IMR-90 (cell line): Measurements from ENCODE around the gene LDHD. TPM values are rescaled to one million over a fixed set of nuclear protein-coding genes. Genes with fewer than 3 reads are reported as not detected.

Experiments used
- ATAC-seq: fragments of 200-7000 bp; cut with Tn5 transposase; 2 replicates; pipeline ENCODE4 v1.9.1; 2020; ENCODE audit warnings: low read depth, mild to moderate bottlenecking, moderate library complexity
- BruUV-seq: library from RNA; stranded (reverse); fragments of 400-500 nt; replicated peaks from 2 replicates; lab custom pipeline; 2021; lab: Mats Ljungman, UMichigan
- CTCF ChIA-PET: fragments of 300-600 bp; formaldehyde crosslinking; extraction: SDS; loops from one replicate; lab custom pipeline; 2021; ENCODE audit warnings: antibody characterized with exemption; lab: Yijun Ruan, JAX
- POLR2A ChIA-PET: fragments of 300-600 bp; sonication (Branson Sonifier 250); formaldehyde crosslinking; loops from one replicate; lab custom pipeline; 2022; ENCODE audit warnings: antibody characterized with exemption; ENCODE audit not compliant: unreplicated experiment; lab: Charles Lee
- DNase-seq: peaks from one replicate; pipeline ENCODE4 v3.0.0; 2013
- H2AFZ ChIP-seq: replicated peaks from 2 replicates; pipeline ENCODE3; 2013; ENCODE audit warnings: low read length, mild to moderate bottlenecking; ENCODE audit not compliant: poor library complexity
- H2AK5ac ChIP-seq: 2 replicates; pipeline ENCODE4 v1.6.1; 2013; ENCODE audit warnings: low read depth, low read length, inconsistent platforms
- H2AK9ac ChIP-seq: replicated peaks from 2 replicates; pipeline ENCODE3; 2013; ENCODE audit warnings: mild to moderate bottlenecking, low read depth, low read length, moderate library complexity; ENCODE audit not compliant: poor library complexity
- H2BK120ac ChIP-seq: 2 replicates; pipeline ENCODE4 v1.6.1; 2013; ENCODE audit warnings: low read depth, low read length, inconsistent platforms
- H2BK15ac ChIP-seq: 3 replicates; pipeline ENCODE4 v1.6.1; 2013; ENCODE audit warnings: low read depth, low read length, inconsistent platforms
- H2BK20ac ChIP-seq: 2 replicates; pipeline ENCODE4 v1.6.1; 2013; ENCODE audit warnings: low read depth, mild to moderate bottlenecking, inconsistent platforms, low read length, moderate library complexity
- H2BK5ac ChIP-seq: 2 replicates; pipeline ENCODE4 v1.6.1; 2013; ENCODE audit warnings: mild to moderate bottlenecking, low read depth, low read length, inconsistent platforms; ENCODE audit not compliant: poor library complexity, severe bottlenecking
- H3K14ac ChIP-seq: replicated peaks from 2 replicates; pipeline ENCODE4 v1.6.1; 2013; ENCODE audit warnings: low read depth, low read length, inconsistent platforms
- H3K18ac ChIP-seq: 2 replicates; pipeline ENCODE4 v1.6.1; 2013; ENCODE audit warnings: low read depth, low read length, control low read depth
- H3K23ac ChIP-seq: 2 replicates; pipeline ENCODE4 v1.6.1; 2013; ENCODE audit warnings: low read depth, low read length, inconsistent platforms
- H3K27ac ChIP-seq: 2 replicates; pipeline ENCODE4 v1.5.1; 2013; ENCODE audit warnings: mild to moderate bottlenecking, control low read depth, low read length; ENCODE audit not compliant: insufficient read depth
- H3K27me3 ChIP-seq: 2 replicates; pipeline ENCODE4 v1.6.1; 2013; ENCODE audit warnings: low read length; ENCODE audit not compliant: control insufficient read depth, insufficient read depth
- H3K36me3 ChIP-seq: 2 replicates; pipeline ENCODE4 v1.6.1; 2013; ENCODE audit warnings: low read length, mixed read lengths; ENCODE audit not compliant: control insufficient read depth, insufficient read depth
- H3K4ac ChIP-seq: 2 replicates; pipeline ENCODE4 v1.6.1; 2013; ENCODE audit warnings: low read depth, low read length, inconsistent platforms
- H3K4me1 ChIP-seq: 2 replicates; pipeline ENCODE4 v1.6.1; 2013; ENCODE audit warnings: low read length, mixed read lengths; ENCODE audit not compliant: control insufficient read depth, insufficient read depth
- H3K4me2 ChIP-seq: 2 replicates; pipeline ENCODE4 v1.6.1; 2013; ENCODE audit warnings: low read depth, mild to moderate bottlenecking, control low read depth, low read length, moderate library complexity
- H3K4me3 ChIP-seq: 2 replicates; pipeline ENCODE4 v1.5.1; 2013; ENCODE audit warnings: low read depth, mild to moderate bottlenecking, control low read depth, low read length, moderate library complexity; ENCODE audit not compliant: insufficient read depth
- H3K56ac ChIP-seq: 2 replicates; pipeline ENCODE4 v1.6.1; 2013; ENCODE audit warnings: low read length, inconsistent platforms; ENCODE audit not compliant: insufficient read depth; ENCODE audit errors: extremely low read depth
- H3K79me1 ChIP-seq, 2 experiments: 2 replicates each; pipeline ENCODE4 v1.6.1; 2013; ENCODE audit warnings: low read length in 2 of 2, inconsistent platforms in 1 of 2, low read depth in 1 of 2
- H3K9ac ChIP-seq: 2 replicates; pipeline ENCODE4 v1.6.1; 2013; ENCODE audit warnings: low read depth, low read length, control low read depth
- H3K9me1 ChIP-seq: 2 replicates; pipeline ENCODE4 v1.6.1; 2013; ENCODE audit warnings: low read length, inconsistent platforms; ENCODE audit not compliant: insufficient read depth
- H3K9me3 ChIP-seq: 2 replicates; pipeline ENCODE4 v1.6.1; 2013; ENCODE audit warnings: low read length; ENCODE audit not compliant: control insufficient read depth, insufficient read depth
- H4K20me1 ChIP-seq: 2 replicates; pipeline ENCODE4 v1.6.1; 2013; ENCODE audit warnings: low read length, inconsistent platforms; ENCODE audit not compliant: insufficient read depth
- H4K5ac ChIP-seq: 2 replicates; pipeline ENCODE4 v1.6.1; 2013; ENCODE audit warnings: mild to moderate bottlenecking, low read depth, low read length, control low read depth
- H4K8ac ChIP-seq, 2 experiments: 2 replicates each; pipeline ENCODE4 v1.6.1; 2013; ENCODE audit warnings: low read depth in 2 of 2, low read length in 2 of 2, control low read depth in 1 of 2, inconsistent platforms in 1 of 2
- H4K91ac ChIP-seq: 2 replicates; pipeline ENCODE4 v1.6.1; 2013; ENCODE audit warnings: low read depth, low read length, inconsistent platforms; ENCODE audit not compliant: insufficient read depth
- BHLHE40 ChIP-seq: fragments of 150-350 bp; IDR thresholded peaks from 2 replicates; pipeline ENCODE4 v1.6.1; 2016; ENCODE audit warnings: mild to moderate bottlenecking, low read depth, low read length
- CEBPB ChIP-seq: IDR thresholded peaks from 2 replicates; pipeline ENCODE4 v1.6.1; 2012; ENCODE audit warnings: low read depth, low read length, improper control_type of control experiment
- CHD1 ChIP-seq: IDR thresholded peaks from 2 replicates; pipeline ENCODE4 v1.6.1; 2012; ENCODE audit warnings: low read depth, low read length, improper control_type of control experiment
- ELK1 ChIP-seq: fragments of 150-350 bp; IDR thresholded peaks from 2 replicates; pipeline ENCODE4 v1.6.1; 2016; ENCODE audit warnings: low read depth, mild to moderate bottlenecking, low read length, moderate library complexity, borderline replicate concordance
- FOS ChIP-seq: fragments of 150-350 bp; IDR thresholded peaks from 2 replicates; pipeline ENCODE4 v1.6.1; 2016; ENCODE audit warnings: low read depth, low read length
- MAFK ChIP-seq: IDR thresholded peaks from 2 replicates; pipeline ENCODE4 v1.6.1; 2012; ENCODE audit warnings: low read depth, low read length, improper control_type of control experiment
- MAZ ChIP-seq: IDR thresholded peaks from 2 replicates; pipeline ENCODE4 v1.6.1; 2012; ENCODE audit warnings: low read depth, mild to moderate bottlenecking, low read length, improper control_type of control experiment, moderate library complexity, borderline replicate concordance
- MXI1 ChIP-seq: IDR thresholded peaks from 2 replicates; pipeline ENCODE4 v1.6.1; 2012; ENCODE audit warnings: low read depth, mild to moderate bottlenecking, low read length, moderate library complexity, borderline replicate concordance
- NFE2L2 ChIP-seq: fragments of 150-350 bp; IDR thresholded peaks from 2 replicates; pipeline ENCODE4 v1.6.1; 2016; ENCODE audit warnings: low read depth, mild to moderate bottlenecking, low read length
- POLR2A ChIP-seq: IDR thresholded peaks from 2 replicates; pipeline ENCODE4 v1.6.1; 2012; ENCODE audit warnings: mild to moderate bottlenecking, low read depth, low read length
- RAD21 ChIP-seq: IDR thresholded peaks from 2 replicates; pipeline ENCODE4 v1.6.1; 2012; ENCODE audit warnings: low read length, improper control_type of control experiment
- RCOR1 ChIP-seq: IDR thresholded peaks from 2 replicates; pipeline ENCODE4 v1.6.1; 2012; ENCODE audit warnings: mild to moderate bottlenecking, low read length, improper control_type of control experiment; ENCODE audit not compliant: insufficient replicate concordance
- RFX5 ChIP-seq: IDR thresholded peaks from 2 replicates; pipeline ENCODE4 v1.8.0; 2012; ENCODE audit warnings: low read depth, mild to moderate bottlenecking, low read length, moderate library complexity
- SMC3 ChIP-seq: fragments of 150-350 bp; IDR thresholded peaks from 2 replicates; pipeline ENCODE4 v1.6.1; 2016; ENCODE audit warnings: low read depth, mild to moderate bottlenecking, antibody characterized with exemption, low read length, moderate library complexity
- WGBS, 2 experiments: methylation state at CpG; one replicate each; pipeline versions ENCODE4 v1.1.5 to v1.1.7; 2013; ENCODE audit warnings: missing lambda C conversion rate in 2 of 2; ENCODE audit not compliant: insufficient read length in 1 of 2; ENCODE audit errors: extremely low coverage in 2 of 2; 5-methylcytosine and 5-hydroxymethylcytosine counted together
- dilution Hi-C: fragments of 300-500 bp; cut with HindIII; formaldehyde crosslinking; loops from one replicate; pipeline ENCODE4 v1.14.3; 2018; ENCODE audit warnings: low sequenced_read_pairs; ENCODE audit not compliant: unreplicated experiment
- in situ Hi-C: fragments of 300-500 bp; cut with MboI; formaldehyde crosslinking; loops from 3 replicates; pipeline ENCODE4 v1.14.3; 2019; ENCODE audit warnings: low sequenced_read_pairs, inconsistent platforms, mixed read lengths
- intact Hi-C: fragments of 100-400 bp; cut with micrococcal nuclease; formaldehyde crosslinking; loops from 2 replicates; pipeline ENCODE4 v1.10.0; 2022
- polyA plus RNA-seq, 3 experiments: library from polyadenylated mRNA; depleted of rRNA; stranded (reverse); fragments of >200 nt; gene quantifications; 2 replicates each; pipeline ENCODE4 v1.2.3, GENCODE V29; 2012; ENCODE audit warnings: low replicate concordance in 1 of 3
- total RNA-seq: library from RNA; depleted of rRNA; stranded (reverse); fragments of >200 nt; gene quantifications from 2 replicates; pipeline ENCODE4 v1.2.3, GENCODE V29; 2012
- TF ChIP-seq, protein P1 (sequence below): conservative IDR thresholded peaks from 2 replicates; pipeline ENCODE4 v1.5.1; 2012; ENCODE audit warnings: mild to moderate bottlenecking, low read depth, low read length, improper control_type of control experiment
- TF ChIP-seq, protein P2 (sequence below): fragments of 150-350 bp; IDR thresholded peaks from 2 replicates; pipeline ENCODE4 v1.6.1; 2017; ENCODE audit warnings: mild to moderate bottlenecking, antibody characterized with exemption, low read length, low read depth

The LDHD gene
- total and polyA plus RNA-seq, 2 of the 4 experiments (the other 2 are of a cell fraction) = under 0.01 to 0.26 TPM

- Histone ChIP-seq H2AK5ac (no peak overlapping the region), H3K9ac (no peak overlapping the region), H3K23ac (no peak overlapping the region), H3K9me3 (peaks cover 4% of the 10 kb centered on the region; the same call in 1 of the 2 replicates), H3K18ac (no peak overlapping the region), H3K56ac (no peak overlapping the region), H2BK120ac (no peak overlapping the region), H3K14ac (no peak overlapping the region), H2BK15ac (no peak overlapping the region), H4K8ac (no peak overlapping the region), H3K36me3 (no peaks in the 10 kb centered on the region), H4K5ac (no peak overlapping the region), H3K27ac (no peak overlapping the region), H2AK9ac (no peak overlapping the region), H3K9me1 (no peaks in the 10 kb centered on the region), H2BK5ac (no peak overlapping the region), H4K91ac (no peak overlapping the region), H3K4me2 (no peak overlapping the region), H3K27me3 (peaks cover 3% of the 10 kb centered on the region; the same call in 1 of the 2 replicates), H4K20me1 (no peaks in the 10 kb centered on the region), H3K4me1 (no peaks in the 10 kb centered on the region), H2BK20ac (no peak overlapping the region), H3K4ac (no peak overlapping the region), H3K4me3 (no peak overlapping the region), H2AFZ (no peak overlapping the region), H3K79me1 (no peaks in the 10 kb centered on the region)
- TF ChIP-seq NFE2L2 (no peak), MXI1 (no peak), ELK1 (no peak), BHLHE40 (no peak), POLR2A (no peak), FOS (no peak), SMC3 (no peak), CEBPB (no peak), RAD21 (no peak), RFX5 (no peak), MAZ (no peak), RCOR1 (no peak), MAFK (no peak), CHD1 (no peak)
- TF ChIP-seq, protein P1, sequence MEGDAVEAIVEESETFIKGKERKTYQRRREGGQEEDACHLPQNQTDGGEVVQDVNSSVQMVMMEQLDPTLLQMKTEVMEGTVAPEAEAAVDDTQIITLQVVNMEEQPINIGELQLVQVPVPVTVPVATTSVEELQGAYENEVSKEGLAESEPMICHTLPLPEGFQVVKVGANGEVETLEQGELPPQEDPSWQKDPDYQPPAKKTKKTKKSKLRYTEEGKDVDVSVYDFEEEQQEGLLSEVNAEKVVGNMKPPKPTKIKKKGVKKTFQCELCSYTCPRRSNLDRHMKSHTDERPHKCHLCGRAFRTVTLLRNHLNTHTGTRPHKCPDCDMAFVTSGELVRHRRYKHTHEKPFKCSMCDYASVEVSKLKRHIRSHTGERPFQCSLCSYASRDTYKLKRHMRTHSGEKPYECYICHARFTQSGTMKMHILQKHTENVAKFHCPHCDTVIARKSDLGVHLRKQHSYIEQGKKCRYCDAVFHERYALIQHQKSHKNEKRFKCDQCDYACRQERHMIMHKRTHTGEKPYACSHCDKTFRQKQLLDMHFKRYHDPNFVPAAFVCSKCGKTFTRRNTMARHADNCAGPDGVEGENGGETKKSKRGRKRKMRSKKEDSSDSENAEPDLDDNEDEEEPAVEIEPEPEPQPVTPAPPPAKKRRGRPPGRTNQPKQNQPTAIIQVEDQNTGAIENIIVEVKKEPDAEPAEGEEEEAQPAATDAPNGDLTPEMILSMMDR = no peak
- TF ChIP-seq, protein P2, sequence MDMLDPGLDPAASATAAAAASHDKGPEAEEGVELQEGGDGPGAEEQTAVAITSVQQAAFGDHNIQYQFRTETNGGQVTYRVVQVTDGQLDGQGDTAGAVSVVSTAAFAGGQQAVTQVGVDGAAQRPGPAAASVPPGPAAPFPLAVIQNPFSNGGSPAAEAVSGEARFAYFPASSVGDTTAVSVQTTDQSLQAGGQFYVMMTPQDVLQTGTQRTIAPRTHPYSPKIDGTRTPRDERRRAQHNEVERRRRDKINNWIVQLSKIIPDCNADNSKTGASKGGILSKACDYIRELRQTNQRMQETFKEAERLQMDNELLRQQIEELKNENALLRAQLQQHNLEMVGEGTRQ = no peak
- dilution Hi-C loops (no loop called here), intact Hi-C loops (no loop called here), in situ Hi-C loops (no loop called here)
- no peak for ATAC-seq
- no peak for DNase-seq
- ChIA-PET CTCF (no interaction called here), POLR2A (no interaction called here)
- WGBS, 2 experiments = no CpG with 5 or more reads among the region's 4 CpGs
- BruUV-seq = no TSS peak
These were observed 11.3 kb upstream of the LDHD start for GRCh38 chr16:75127713-75128415.
